Measurements from ENCODE around the gene C4orf50.
A peak's percentile ranks its signal among the peaks of the same experiment; 100 is the strongest.
"Not testable (repeated sequence)": the region's sequence is repeated elsewhere in the genome, so short reads cannot be mapped to it uniquely, and the experiment has no call there.

The C4orf50 gene

GRCh38 chr4:6012200-6012599 is 6.0 kb downstream of the C4orf50 start:
- no peak for DNase-seq

- DNase-seq, result no peak
Observed at GRCh38 chr4:6011686-6012085, 6.5 kb downstream of the C4orf50 start.

- no peak for DNase-seq
Observed at GRCh38 chr4:6011271-6011671, 7.0 kb downstream of the C4orf50 start.

GRCh38 chr4:6010789-6011188 is 7.4 kb downstream of the C4orf50 start:
- no peak for DNase-seq

- DNase-seq, result no peak
Observed at GRCh38 chr4:6009452-6009851, 8.8 kb downstream of the C4orf50 start.

GRCh38 chr4:6008766-6009385 is 9.4 kb downstream of the C4orf50 start:
- DNase-seq, result no peak

GRCh38 chr4:6008092-6008551 is 10.1 kb downstream of the C4orf50 start:
- DNase-seq, result no peak

GRCh38 chr4:6005175-6005574 is 13.1 kb downstream of the C4orf50 start:
- DNase-seq, result no peak

- not testable (repeated sequence) for DNase-seq
Observed at GRCh38 chr4:6003485-6003884, 14.7 kb downstream of the C4orf50 start.

- no peak for DNase-seq
Observed at GRCh38 chr4:6002926-6003325, 15.3 kb downstream of the C4orf50 start.

- DNase-seq, result no peak
Observed at GRCh38 chr4:6002492-6002833, 15.8 kb downstream of the C4orf50 start.

GRCh38 chr4:6001680-6002491 is 16.3 kb downstream of the C4orf50 start:
- DNase-seq, result no peak

GRCh38 chr4:5999830-6000365 is 18.3 kb downstream of the C4orf50 start:
- DNase-seq, result no peak

- no peak for DNase-seq
Observed at GRCh38 chr4:5999356-5999755, 18.9 kb downstream of the C4orf50 start.

- peak; percentile 52 for DNase-seq
Observed at GRCh38 chr4:5998333-5998936, 19.8 kb downstream of the C4orf50 start.

- no peak for DNase-seq
Observed at GRCh38 chr4:5996641-5997040, 21.6 kb downstream of the C4orf50 start.

GRCh38 chr4:5995901-5996623 is 22.2 kb downstream of the C4orf50 start:
- no peak for DNase-seq

GRCh38 chr4:5993876-5994811 is 24.1 kb downstream of the C4orf50 start:
- DNase-seq, result no peak

GRCh38 chr4:5993346-5993745 is 24.9 kb downstream of the C4orf50 start:
- DNase-seq, result not testable (repeated sequence)

GRCh38 chr4:5992828-5993321 is 25.4 kb downstream of the C4orf50 start:
- no peak for DNase-seq

- no peak for DNase-seq
Observed at GRCh38 chr4:5992171-5992827, 25.9 kb downstream of the C4orf50 start.
